Measurements from ENCODE around the gene SKI. TPM values are rescaled to one million over a fixed set of nuclear protein-coding genes. Genes with fewer than 3 reads are reported as not detected.

Gene SKI
- total and polyA plus RNA-seq, 9 of the 15 experiments (the other 6 are each of a cell fraction or from before 2014, with no cell fraction given) = 0.10 to 60.5 (median 4.6) TPM

- Histone ChIP-seq H3K9me1 (ENCODE audit: control insufficient read depth, insufficient read depth, low read length) (no peaks in the 10 kb centered on the region), H3K4me2 (ENCODE audit: insufficient read depth, low read length) (no peak overlapping the region), H3K27me3 (ENCODE audit: control insufficient read depth in 2 of 2, insufficient read depth in 2 of 2, low read length in 2 of 2) (peaks cover 41 to 51% of the 10 kb centered on the region in 2 experiments), H3K36me3 (ENCODE audit: control insufficient read depth, insufficient read depth, low read length) (no peaks in the 10 kb centered on the region), H4K20me1 (replicated peaks; ENCODE audit: control insufficient read depth, insufficient read depth, low read length) (0 out of 2 replicates have a peak, but pooled peaks cover 3% of the 10 kb centered on the region), H2AFZ (ENCODE audit: low read depth, low read length) (no peak overlapping the region), H3K9me3 (replicated peaks; ENCODE audit: control insufficient read depth, insufficient read depth, low read depth, low read length) (no peaks in the 10 kb centered on the region), H3K79me2 (ENCODE audit: control insufficient read depth, insufficient read depth, low read length) (no peaks in the 10 kb centered on the region), H3K4me3 (no peak overlapping the region), H3K27ac (ENCODE audit: extremely low read depth, low read depth, low read length) (no peak overlapping the region), H3K9ac (ENCODE audit: insufficient read depth in 1 of 2, low read depth in 2 of 2, low read length in 2 of 2) (0 out of 4 replicates have a peak overlapping the region, but pooled peaks of 1 of the 2 experiments have one; percentile 10), H3K4me1 (replicated peaks in 1 of 2; ENCODE audit: control insufficient read depth in 2 of 2, insufficient read depth in 2 of 2, low read length in 2 of 2) (peaks cover 5 to 87% of the 10 kb centered on the region in 2 experiments; a peak in 4 of 5 replicates)
- BruUV-seq (replicated peaks) = no TSS peak
- intact Hi-C loops (cut with micrococcal nuclease) (loop anchor here (5.0 to 10.0 kb wide), 2 partner anchors 57 to 120 kb away; no protein-coding TSS in a partner anchor), in situ Hi-C loops (cut with MboI) (no loop called here)
- FAIRE-seq = no peak
- DNase-seq (ENCODE audit: extremely low read depth in 1 of 4, low spot score in 3 of 4) = peak in 2 of 4 experiments; percentile 40 to 41
- TF ChIP-seq USF1 (CRISPR knock-in tag; IDR thresholded peaks at IDR 0.05) = peak; percentile 50
- no peak for TF ChIP-seq DLX4 (CRISPR knock-in tag; IDR thresholded peaks at IDR 0.05)
- 0 out of 2 replicates have a peak, but pooled peaks have one; percentile 25 for TF ChIP-seq MAX (CRISPR knock-in tag; IDR thresholded peaks at IDR 0.05)
- 0 out of 2 replicates have a peak, but pooled peaks have one; percentile 25 for TF ChIP-seq USF2 (CRISPR knock-in tag; IDR thresholded peaks at IDR 0.05)
- ChIA-PET POLR2A (interaction anchor here (0.9 to 1.9 kb wide), 3 partner anchors 62 to 125 kb away, joined by 3 to 4 read pairs (median 3); no protein-coding TSS in a partner anchor), CTCF (ENCODE audit: low intra/inter-chr PET ratio) (no interaction called here)
- WGBS (ENCODE audit: insufficient coverage, low coverage, missing lambda C conversion rate) = 25% methylated on average over 31 of the region's 32 CpGs
- ATAC-seq = no peak
These were observed 89.3 kb downstream of the SKI start for GRCh38 chr1:2317230-2318065.

Measured in K562 (cell line).